Brain pericyte (primary cell): ENCODE data around the gene MMP26.

Experiments
- DNase-seq: peaks from one replicate; pipeline ENCODE4 v3.0.0-alpha.2; 2012; ENCODE audit warnings: low read depth, low spot score

Gene MMP26

DNA sequence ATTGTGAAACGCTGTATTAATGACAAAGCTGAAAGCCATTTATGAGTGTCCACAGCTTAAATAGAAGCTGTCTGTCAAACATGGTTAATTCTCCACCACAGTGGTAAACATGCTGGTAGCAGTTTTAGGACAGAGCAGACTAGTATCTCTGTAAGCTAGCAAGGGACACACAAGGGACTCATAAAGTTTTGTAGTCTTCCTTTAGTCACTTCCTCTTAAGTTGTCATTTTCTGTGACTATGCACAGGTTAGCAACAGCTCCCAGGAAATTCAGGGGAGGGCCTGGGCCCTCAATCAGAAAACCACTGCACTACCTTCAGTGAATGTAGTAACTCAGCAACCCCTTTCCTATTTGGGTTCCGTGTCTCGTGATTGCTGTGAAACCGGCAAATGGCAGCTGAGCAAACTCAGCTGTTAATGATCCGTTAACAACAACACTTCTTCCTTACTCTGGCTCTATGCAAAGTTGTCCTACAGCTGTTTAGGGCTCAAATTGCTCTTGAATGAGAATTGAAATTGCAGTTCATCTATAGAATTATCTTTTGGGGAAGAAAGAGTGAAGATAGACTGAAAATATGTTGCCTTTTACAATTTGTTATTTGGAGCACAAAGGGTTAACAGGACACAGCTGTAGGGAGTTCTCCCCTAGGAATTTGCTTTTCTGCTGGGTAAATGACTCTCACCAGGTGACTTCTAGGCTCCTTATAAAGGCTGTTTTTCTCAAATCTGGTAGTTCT, at the start of gene MMP26:
Gene MMP26 (plus strand): TSS at position 731 of the 736 bp plus-strand sequence.
- no peak for DNase-seq

DNA sequence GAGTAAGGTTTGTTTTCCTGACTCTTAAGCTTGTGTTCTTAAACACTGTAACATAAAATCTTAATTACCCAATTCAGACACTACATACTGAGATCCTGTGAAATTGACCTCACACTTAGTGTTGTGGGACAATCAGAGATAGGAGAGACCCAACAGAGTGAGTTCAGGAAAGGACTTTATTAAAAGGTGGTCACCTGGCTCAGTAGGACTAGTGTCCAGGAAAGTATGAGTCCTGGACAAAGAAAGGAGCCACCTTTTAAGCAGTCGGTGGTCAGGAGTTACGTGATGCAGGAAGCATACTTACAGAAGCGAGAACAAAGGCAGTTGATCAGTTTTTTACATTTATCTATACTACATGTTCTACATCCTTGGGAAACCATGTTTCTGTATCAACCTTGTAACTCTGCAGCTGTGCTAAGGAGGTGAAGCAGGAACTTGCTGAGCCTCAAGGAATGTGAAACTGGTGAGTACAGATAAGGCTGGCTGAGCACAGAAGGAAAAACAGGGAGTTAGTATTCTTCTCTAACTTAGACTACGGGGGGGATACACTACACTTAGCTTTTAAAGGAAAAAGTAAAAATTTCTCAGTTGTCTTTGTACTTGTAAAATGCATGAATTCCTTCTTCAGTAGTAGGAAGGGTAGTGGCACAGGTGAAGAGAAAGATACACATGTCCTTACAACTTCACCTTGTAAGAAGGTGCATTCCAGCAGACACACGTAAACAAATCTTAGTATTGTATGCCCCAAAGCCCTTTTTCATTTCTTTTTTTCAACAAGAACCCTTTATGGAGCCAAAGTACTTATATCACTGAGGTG, 45.7 kb upstream of the MMP26 start:
- no peak for DNase-seq

DNA sequence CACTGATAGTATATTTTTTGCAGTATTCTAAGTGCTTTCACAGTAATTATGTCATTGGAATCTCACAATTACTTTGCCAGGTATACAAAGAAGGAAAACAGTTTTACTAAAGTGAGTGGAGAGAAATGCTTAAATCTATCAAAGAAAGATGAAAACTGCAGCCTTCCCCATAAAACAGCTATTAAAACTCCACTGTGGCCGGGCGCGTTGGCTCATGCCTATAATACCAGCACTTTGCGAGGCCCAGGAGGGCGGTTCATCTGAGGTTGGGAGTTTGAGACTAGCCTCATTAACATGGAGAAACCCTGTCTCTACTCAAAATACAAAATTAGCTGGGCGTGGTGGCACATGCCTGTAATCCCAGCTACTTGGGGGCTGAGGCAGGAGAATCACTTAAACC, 41.7 kb upstream of the MMP26 start:
- DNase-seq: no peak

DNA sequence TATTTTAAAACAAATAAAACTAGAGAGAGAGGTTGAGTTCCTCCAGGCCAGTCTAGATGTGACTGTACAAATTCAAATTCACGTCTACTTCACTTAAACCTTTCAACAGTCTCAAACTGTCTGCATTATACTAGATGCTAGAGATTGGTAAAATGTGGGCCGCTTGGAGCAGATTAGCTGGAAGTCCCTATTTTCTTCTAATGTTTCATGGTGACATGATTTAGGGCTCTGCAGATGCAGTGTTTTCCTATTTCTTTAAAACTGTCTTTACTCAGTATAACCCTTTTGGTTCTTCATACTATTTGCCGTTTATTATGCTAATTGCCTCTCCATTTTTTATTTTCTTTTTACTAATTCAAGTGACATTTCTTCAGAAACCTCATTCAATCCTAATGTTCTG, 40.4 kb upstream of the MMP26 start:
- DNase-seq: no peak

DNA sequence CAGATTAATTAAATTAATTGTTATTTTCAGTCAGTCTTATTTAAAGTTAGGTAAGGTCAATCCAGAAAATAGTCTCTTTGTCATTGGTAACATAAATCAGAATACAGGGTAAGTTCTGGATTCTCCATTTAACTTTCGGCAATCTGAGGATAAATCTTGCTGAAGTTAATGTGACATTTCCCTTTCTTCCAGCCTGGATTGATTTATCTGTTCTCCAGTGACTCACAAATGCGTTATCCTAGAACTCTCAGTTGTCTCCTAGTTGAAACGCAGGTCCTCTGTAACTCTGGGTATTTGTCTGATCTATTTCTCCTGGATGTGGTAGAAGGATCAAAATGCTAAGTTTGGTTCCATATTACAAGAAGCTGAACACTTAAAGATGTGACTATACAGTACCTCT, 39.8 kb upstream of the MMP26 start:
- no peak for DNase-seq

DNA sequence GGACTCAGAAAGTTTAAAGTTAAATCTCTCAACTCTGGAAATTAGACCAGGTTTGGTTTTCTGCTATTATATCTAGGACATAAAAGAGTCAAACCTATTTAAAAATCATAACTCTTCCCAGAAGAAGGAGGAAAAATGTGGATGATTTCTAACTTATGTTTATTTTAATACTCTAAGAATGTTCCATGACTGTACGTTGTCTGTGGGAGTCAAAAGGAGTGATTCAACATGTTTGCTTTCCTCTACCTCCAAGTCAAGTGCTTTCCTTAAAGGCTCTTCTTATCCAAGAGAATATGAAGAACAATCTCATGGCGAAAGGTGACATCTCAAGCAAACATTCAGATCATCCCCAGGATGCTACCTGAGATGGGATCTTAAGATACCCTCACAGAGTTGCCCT, 39.2 kb upstream of the MMP26 start:
- DNase-seq: no peak

DNA sequence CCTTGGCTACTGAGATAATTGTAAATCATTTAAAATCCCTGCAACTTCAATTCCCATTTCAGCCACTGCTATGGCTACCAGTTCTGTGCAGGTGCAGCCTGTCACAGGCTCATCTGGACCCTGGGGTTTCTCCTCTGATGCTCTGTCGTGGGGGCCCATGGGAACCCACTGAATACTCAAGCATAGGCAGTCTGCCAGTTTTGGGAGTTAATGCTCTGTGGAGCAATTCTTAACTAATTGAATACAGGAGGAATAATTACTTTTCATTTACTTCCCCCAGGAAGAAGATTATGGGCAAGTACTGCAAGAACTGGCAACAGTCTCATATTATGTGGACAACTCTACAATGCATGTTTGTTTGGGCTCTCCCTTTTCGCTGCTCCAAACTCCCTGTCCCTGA, 32.8 kb upstream of the MMP26 start:
- DNase-seq: no peak

DNA sequence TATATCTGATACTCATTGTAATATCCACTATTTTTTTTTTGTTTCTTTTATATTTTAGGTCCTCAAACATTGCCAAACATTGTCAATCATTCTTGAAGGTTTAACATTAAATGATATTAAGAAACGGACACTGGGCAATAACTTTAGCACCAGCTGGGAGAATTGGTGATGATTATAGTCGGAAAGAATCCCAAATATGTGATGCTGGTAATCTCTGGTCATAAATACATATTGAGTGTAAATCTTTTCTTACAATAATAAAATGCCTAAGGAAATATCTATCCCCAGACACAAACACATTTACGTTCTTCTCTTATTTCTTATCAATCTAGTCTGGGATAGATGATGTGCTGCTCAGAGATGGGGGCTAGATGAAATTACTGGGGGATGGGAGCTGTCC, 32.1 kb upstream of the MMP26 start:
- DNase-seq: no peak

DNA sequence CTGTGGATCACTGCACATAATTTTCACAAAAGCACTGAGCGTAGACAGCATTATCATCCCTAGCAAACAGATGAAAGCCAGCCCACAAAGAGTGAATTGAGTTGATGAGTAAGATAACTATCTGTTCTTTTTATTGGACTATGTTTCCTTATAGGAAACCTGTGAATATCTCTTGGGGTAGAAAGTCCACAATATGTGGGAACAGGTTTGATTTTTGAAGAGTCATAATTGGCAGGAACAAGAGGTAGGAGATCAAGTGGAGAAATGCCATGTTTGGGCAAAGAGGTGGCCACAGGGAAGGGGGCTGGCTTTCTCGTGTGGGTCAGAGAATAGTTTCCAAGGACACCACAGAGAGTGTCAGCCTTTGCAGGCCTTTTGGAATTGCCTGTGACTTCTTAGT, 30.8 kb upstream of the MMP26 start:
- no peak for DNase-seq

DNA sequence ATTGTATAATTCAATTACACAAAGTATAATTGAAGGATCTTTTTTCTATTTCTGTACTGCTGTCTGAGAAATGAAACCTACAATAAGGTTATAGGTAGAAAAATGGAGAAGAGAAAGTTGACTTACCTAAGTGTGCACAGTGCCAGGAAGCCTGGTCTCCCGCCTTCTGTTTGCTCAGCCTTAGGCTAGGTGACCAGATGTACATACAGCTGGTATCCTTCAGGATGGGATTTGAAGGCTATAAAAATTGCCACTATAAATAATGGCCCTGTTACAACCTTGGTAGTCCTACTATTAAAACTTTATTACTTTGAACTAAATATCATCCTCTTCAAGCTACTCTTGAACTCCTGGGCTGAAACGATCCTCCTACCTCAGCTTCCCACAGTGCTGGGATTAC, 26.6 kb upstream of the MMP26 start:
- DNase-seq: no peak

DNA sequence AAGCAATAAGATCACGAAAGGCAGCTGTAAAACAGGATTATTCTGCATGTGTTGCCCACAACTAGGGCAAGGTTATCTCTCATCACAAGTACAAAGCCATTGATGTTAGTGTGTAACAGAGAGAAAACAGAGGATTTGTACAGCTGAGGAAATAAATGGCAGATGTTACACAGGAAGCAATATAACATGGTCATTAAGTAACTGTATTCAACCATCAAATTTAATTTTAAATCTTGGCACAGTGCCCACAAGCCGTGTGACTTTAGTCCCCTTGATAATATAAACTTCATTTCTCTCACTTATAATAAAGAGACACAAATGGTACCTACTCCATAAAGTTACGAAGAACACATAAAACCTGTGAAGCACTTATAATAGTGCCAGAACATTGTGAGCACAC, 24.2 kb upstream of the MMP26 start:
- DNase-seq: no peak

DNA sequence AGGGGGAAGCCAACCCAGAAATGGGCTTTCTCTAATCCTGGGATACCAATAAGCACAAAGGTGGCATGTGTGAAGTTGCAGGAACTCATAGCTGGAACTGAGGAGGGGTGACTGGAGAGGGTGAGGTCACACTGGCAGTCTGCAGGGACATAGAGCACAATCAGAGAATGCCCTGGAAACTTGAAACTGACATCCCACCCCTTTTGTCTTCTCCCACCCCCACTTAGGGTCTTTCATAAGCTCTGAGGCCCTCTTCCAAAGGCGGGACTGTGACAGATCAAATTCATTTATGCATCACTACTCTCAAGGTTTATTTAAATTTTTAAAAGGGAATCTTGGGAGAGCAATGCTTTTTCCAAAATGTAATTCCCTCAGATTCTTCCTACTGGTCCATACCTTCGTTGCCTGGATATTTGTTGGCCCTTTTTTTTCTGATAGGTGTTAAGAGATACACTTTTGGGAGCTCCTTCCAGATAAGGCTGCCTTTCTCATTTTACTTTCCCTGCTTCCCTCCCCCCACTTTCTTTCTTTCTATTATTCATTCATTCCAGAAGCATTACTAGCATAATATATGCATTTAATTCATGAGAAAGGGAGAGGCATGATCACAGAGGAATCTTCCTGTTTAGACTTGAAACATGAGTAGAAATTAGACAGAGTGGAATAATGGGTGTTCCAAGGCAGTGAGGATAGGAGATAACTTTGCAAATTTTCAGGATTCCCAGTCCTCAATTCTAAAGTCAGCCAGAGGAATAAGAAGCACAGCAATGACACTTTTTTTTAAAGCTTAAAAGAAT, 21.8 kb upstream of the MMP26 start:
- DNase-seq: no peak

DNA sequence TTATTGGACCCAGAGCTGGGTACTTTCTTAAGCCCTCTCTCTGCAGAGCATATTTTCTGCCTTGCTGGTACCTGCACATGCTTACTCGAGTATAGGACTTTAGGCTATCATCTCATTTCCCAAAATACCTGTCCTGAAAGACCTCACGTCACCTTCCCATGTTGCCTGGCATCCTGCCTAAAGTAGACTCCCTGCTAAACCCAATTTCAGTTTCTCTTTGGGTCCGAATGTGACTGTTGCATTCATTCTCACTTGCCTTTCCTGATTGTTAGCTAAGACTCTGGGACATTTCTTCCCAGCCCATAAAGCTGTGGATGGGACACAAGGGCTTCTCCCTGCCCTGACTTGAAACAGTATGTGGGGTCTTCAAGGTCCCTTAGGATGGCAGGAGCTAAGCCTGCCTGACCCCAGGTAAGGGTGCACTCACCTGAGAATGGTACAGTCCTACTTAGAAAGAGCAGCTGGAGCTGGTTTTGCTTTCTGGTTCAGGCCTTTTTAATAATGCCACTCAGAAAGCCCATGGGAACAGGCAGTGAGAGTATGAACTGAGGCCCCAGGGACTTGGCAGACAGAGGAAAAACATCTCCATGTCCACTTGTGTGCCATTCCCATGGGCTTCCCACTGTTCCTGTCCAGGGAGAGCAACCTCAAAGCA, 19.8 kb upstream of the MMP26 start:
- no peak for DNase-seq

DNA sequence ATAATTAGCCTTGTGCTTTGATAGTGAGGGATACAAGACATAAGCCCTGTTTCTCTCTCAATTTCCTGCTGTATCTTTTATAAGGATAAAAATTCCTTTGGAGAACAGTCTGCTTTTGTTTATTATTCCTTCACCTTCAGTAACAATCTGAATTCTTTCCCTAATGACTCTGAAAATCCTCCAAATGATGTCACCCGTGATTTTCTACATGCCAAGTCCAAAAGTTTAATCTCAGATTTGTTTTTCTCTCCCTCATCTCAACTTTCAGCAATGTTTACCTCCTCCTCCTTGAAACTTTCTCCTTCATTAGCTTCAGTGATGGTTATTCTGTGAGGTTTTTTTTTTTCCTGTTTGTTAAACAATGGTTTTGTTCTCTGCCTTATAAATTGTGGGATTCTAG, 9.1 kb upstream of the MMP26 start:
- no peak for DNase-seq

DNA sequence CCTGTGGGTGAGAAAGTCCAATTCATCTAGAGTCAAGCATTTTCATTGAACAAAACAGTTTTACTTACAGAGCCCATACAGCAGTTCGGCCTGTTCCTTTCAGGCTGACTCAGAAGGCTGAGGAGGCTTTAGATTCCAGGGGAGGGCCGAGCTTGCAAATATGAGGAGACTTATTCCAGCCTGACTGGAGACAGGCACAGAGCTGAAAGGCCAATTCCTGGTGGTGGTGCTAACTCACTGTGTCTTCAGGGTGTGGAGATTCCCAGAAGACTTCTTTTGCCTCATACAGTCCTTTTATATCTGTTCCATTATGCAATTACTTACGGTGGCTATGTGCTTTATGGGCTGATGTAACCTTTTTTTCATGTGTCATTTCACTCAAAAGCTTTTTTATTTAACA, 7.0 kb upstream of the MMP26 start, which contains the start of gene OR51E2:
Gene OR51E2 (minus strand): TSS at position 269 of the 400 bp plus-strand sequence. CDS start 15,142 bp downstream, outside the sequence.
- no peak for DNase-seq

DNA sequence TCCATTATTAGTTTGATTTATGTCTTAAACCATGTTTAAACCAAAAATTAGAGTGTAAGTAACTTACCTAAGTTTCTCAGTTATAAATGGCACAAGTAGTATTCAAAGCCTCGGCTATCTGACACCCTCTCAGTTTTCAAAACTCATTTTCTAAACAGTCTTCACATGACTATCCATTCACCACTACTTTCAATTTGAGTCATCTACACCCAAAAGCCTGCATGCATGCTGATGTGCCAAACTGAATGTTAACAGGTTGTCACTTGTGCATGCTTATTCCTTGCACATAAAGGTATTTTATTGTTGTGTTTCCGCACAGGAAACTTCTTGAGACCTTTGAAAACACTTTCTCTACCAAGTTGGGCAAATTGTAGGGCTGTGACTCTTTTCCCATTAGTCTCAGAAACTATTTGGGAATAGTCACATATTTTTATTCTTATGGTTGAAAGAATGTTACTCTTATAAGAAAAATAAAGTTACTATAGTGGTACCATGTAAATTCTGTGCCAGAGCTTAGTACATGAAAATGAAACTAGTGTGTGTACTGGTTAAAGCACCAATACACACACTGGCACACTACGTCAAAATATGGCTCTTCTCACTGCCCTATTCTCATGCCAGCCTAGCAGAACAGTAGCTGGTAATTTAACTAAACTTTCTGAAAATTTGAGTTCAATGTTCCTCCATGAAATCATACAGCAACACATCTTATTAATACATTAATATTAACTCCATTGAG, 4.7 kb upstream of the MMP26 start:
- no peak for DNase-seq

DNA sequence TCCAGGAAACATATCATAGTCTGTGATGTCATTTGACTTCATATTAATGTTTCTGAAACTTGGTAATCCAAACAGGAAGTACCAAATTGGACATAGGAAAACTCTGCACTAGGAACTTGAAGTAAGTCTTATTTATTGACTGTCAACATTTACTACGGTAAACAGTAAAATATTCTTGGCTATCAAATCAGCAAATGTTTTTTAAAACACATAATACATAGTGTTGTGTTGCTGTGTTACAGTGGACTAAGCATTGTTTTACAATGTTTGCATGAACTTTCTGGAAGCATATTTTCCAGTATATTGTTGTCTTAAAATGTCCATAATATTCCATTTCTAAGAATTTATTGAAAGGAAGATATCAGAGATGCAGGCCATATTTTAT, 4.2 kb upstream of the MMP26 start:
- no peak for DNase-seq

DNA sequence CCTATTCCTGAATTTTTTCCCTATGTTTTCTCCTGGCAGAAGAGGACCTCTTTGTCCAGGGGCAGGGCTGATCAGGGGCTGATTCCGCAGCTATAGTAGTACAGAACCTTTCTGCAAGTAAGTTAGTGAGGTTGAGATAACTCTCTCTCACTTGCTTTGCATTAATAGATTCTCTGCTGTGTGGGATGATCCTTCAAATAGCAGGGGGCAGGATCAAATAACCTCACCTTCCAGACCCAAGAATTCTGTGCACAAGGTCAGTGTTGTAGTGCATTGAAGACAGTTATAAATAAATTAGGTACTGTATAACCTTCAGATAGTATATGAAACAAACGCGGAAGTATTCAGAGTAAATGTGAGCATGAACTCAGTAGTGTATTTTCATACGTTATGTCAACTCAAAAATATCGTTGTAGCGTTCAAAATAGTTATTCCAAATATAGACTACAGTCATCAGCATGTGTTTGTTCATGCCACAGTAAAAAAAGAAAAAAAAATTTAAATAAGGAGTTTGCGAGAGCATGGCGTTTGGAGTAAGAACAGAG, 278 bp downstream of the MMP26 start:
- no peak for DNase-seq

DNA sequence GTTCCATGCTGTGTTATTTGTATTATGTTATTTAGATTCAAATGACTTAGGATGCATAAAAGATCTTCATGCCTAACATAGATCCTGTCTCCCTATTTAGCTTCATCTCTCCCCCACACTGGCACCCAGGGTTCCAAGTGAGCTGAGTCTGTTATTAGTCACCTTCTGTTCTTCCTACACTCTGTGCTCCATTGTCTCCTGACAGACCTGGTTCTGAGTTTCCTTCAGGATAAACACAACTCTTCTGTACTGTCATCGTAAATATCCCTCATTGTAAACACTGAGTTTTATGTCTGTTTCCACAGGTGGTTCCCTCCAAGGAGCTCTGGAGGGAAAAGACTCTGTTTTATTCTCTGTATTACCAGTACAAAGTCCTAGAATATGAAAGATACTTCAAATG, 8.7 kb downstream of the MMP26 start:
- no peak for DNase-seq

DNA sequence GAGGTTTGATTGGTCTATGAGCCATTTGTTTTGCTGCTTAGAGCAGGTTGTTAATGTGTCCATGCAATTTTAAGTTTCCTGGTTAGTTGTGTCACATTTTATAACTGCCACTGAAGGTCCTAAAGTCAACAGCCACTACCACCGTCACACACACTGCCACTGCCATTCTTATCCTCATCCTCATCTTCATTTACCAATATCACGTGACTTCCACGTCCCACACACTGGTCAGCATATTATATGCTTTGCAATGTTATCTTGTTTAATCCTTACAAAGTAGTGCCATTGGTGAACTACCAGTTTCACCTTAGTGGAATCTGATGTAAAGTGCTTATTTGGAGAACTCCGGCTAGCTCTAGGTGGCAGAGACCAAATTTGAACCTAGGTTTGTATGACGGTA, 9.7 kb downstream of the MMP26 start:
- DNase-seq: no peak
